AG04450 (cell line): ENCODE results near the gene SRPRA. TPM values are rescaled to one million over a fixed set of nuclear protein-coding genes. Genes with fewer than 3 reads are reported as not detected.

Experiments used
- CTCF ChIA-PET: fragments of 300-600, 350-600 bp; formaldehyde crosslinking; extraction: SDS; loops from one replicate; lab custom pipeline; 2022; ENCODE audit warnings: antibody characterized with exemption, inconsistent platforms; lab: Charles Lee
- POLR2A ChIA-PET: fragments of 350-600 bp; formaldehyde crosslinking; extraction: SDS; loops from one replicate; lab custom pipeline; 2021; ENCODE audit warnings: antibody characterized with exemption, inconsistent platforms; lab: Yijun Ruan, JAX
- DNase-seq: peaks from one replicate; pipeline ENCODE4 v3.0.0-alpha.2; 2011; ENCODE audit warnings: low read depth, low spot score
- H3K27ac ChIP-seq: one replicate; pipeline ENCODE4 v1.5.1; 2012; ENCODE audit warnings: low read depth, low read length, control low read depth
- H3K27me3 ChIP-seq: one replicate; pipeline ENCODE4 v1.6.0; 2012; ENCODE audit warnings: low read length; ENCODE audit not compliant: control insufficient read depth, insufficient read depth
- H3K4me3 ChIP-seq: 2 replicates; pipeline ENCODE4 v1.5.1; 2011; ENCODE audit warnings: mild to moderate bottlenecking, low read depth, low read length, control low read depth
- H3K9me3 ChIP-seq: 2 replicates; pipeline ENCODE4 v1.5.1; 2012; ENCODE audit warnings: low read length; ENCODE audit not compliant: control insufficient read depth, insufficient read depth
- polyA plus RNA-seq: library from polyadenylated mRNA; depleted of rRNA; stranded (reverse); fragments of >200 nt; gene quantifications from 2 replicates; pipeline ENCODE4 v1.2.3, GENCODE V29; 2011; rRNA removed
- small RNA-seq: library from RNA; depleted of rRNA; stranded (forward); fragments of <200 nt; gene quantifications from one replicate; pipeline ENCODE3, GENCODE V24; 2012; ENCODE audit warnings: low read depth; ENCODE audit not compliant: insufficient read length
- TF ChIP-seq, protein P1 (sequence below): IDR thresholded peaks from 2 replicates; pipeline ENCODE4 v1.5.1; 2011; ENCODE audit warnings: low read depth, low read length, control low read depth, inconsistent platforms

SRPRA gene
- polyA plus RNA-seq, 1 experiment: 124 TPM

DNA sequence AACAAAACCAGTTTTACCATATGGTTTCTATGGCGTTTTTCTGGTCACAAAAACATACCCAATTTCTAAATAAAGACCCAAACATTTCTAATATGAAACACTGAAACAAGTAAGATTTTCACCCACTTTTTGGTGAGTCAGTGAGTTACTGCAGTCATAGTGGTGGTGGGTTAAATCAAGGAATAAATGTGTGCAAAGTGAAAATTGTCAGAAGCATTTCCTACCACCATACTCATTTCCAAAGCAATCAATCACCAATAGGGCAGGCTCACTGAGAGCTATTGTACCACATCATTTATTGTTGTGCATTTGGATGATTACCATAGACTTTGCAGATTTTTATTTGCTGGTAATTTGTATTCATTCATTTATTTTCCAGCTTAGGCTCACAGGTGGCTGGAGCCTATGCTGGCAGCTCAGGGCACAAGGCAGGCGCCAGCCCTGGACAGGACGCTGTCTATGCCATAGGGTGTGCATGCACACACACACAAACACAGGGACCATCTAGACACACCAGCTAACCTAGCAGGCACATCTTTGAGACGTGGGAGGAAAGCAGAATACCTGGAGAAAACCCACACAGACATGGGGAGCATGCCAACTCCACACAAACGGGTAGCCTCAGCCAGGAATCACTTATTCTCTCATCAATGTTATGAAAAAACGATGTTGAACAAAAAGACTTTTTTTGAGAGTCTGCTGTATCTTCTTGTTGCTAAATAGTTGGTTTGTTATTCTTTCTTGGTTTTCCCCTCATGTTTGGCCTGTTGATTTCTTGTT lies 52.0 kb downstream of the SRPRA start:
- H3K9me3 ChIP-seq: no peaks in the 10 kb centered on the region; the same call in 1 of the 2 replicates
- POLR2A ChIA-PET: no interaction called here
- TF ChIP-seq, protein P1, sequence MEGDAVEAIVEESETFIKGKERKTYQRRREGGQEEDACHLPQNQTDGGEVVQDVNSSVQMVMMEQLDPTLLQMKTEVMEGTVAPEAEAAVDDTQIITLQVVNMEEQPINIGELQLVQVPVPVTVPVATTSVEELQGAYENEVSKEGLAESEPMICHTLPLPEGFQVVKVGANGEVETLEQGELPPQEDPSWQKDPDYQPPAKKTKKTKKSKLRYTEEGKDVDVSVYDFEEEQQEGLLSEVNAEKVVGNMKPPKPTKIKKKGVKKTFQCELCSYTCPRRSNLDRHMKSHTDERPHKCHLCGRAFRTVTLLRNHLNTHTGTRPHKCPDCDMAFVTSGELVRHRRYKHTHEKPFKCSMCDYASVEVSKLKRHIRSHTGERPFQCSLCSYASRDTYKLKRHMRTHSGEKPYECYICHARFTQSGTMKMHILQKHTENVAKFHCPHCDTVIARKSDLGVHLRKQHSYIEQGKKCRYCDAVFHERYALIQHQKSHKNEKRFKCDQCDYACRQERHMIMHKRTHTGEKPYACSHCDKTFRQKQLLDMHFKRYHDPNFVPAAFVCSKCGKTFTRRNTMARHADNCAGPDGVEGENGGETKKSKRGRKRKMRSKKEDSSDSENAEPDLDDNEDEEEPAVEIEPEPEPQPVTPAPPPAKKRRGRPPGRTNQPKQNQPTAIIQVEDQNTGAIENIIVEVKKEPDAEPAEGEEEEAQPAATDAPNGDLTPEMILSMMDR: no peak
- no peaks in the 10 kb centered on the region for H3K27me3 ChIP-seq
- no peak for DNase-seq
- H3K27ac ChIP-seq: no peak overlapping the region
- no peak overlapping the region for H3K4me3 ChIP-seq
- CTCF ChIA-PET: no interaction called here

DNA sequence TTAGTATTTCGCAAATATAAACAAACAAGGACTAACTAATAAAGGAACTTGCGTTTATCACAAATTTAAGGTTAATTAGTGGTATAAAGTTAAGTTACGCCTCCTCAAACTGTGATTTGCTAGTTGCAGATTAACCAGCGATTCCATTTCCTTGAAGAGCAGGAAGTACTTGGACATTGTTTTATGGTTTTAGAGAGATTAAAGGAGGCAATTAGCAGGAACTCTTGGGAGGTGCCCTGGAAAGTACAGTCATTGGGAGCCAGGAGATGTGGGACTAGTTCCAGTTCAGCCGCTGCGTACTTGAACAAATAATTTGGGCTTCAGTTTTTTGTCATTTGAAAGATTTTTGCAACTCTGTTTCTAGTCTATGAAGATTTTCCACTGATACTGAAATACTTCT lies 53.9 kb downstream of the SRPRA start:
- CTCF ChIA-PET: no interaction called here
- DNase-seq: no peak
- Histone ChIP-seq H3K9me3 (no peaks in the 10 kb centered on the region; the same call in 1 of the 2 replicates), H3K27ac (no peak overlapping the region), H3K4me3 (no peak overlapping the region), H3K27me3 (no peaks in the 10 kb centered on the region)
- TF ChIP-seq, protein P1: no peak
- POLR2A ChIA-PET: interaction anchor here (0.7 kb wide), 1 partner anchor 156 kb away, joined by 5 read pairs; no protein-coding TSS in a partner anchor

DNA sequence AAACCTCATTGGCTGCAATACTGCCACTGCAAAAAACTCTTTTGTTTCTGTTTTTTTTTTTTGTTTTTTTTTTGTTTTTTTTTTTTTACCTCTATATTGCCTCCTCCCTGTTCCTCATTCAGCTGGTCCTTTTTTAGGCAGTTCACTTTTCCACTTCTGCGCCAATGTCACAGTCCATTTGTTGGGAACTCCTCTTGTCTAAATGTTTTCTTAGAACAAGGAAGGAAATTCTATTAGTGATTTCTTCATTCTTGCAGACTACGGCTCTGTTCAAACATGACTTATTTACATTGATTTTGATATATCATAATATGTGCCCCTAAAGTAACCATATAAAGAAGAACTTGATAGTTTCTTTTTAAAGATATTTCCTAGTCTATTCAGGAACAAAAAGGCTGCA lies 54.3 kb downstream of the SRPRA start:
- DNase-seq: no peak
- Histone ChIP-seq H3K27me3 (no peaks in the 10 kb centered on the region), H3K4me3 (no peak overlapping the region), H3K9me3 (no peaks in the 10 kb centered on the region; the same call in 1 of the 2 replicates), H3K27ac (no peak overlapping the region)
- ChIA-PET POLR2A (no interaction called here), CTCF (no interaction called here)
- TF ChIP-seq, protein P1: no peak

Small RNA genes within 50 kb of the gene (small RNA-seq; reads per million reads assigned to genes)
- gene RN7SL351P (not detected), gene RNU4-86P (not detected)

Other genes starting within 250 kb of the SRPRA start
- gene CDON, start 206.0 kb downstream of the SRPRA start, polyA plus RNA-seq: 2.6 and 4.0 TPM in 2 replicates
- 22.0 and 24.9 TPM in 2 replicates for gene RPUSD4, start 57.2 kb downstream of the SRPRA start, polyA plus RNA-seq
- gene FAM118B, start 57.1 kb downstream of the SRPRA start, polyA plus RNA-seq: 29.5 and 36.7 TPM in 2 replicates
- 10.2 and 12.0 TPM in 2 replicates for gene FOXRED1, start 259 bp upstream of the SRPRA start, polyA plus RNA-seq
- gene TIRAP, start 14.2 kb upstream of the SRPRA start, polyA plus RNA-seq: 4.9 and 8.0 TPM in 2 replicates
- gene DCPS, start 35.2 kb upstream of the SRPRA start, polyA plus RNA-seq: 20.4 and 24.3 TPM in 2 replicates
- gene ST3GAL4, start 86.8 kb upstream of the SRPRA start, polyA plus RNA-seq: 13.1 and 15.3 TPM in 2 replicates